KG1 (cell line): ENCODE results near the gene GRM4.

Source experiments
- DNase-seq: peaks from one replicate; lab custom pipeline; 2025; lab: John Stamatoyannopoulos, UW

Gene GRM4

DNA sequence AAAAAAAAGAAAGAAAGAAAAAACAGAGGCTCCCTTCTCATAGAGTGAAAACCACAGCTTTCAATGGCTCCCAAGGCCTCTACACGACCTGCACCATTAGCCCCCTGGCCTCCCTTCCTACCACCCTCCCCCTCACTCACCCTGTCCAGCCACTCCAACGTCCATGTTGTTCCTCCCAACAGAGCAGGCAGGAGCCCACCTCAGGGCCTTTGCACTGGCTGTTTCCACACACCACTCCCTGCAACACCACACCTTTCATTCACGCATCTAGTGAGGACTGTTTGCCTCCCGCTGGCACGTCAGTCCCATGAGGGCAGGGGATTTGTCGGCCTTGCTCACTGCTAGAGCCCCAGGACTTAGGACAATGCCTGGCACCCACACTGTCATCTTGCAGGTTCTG lies 39.5 kb downstream of the GRM4 start:
- no peak for DNase-seq

DNA sequence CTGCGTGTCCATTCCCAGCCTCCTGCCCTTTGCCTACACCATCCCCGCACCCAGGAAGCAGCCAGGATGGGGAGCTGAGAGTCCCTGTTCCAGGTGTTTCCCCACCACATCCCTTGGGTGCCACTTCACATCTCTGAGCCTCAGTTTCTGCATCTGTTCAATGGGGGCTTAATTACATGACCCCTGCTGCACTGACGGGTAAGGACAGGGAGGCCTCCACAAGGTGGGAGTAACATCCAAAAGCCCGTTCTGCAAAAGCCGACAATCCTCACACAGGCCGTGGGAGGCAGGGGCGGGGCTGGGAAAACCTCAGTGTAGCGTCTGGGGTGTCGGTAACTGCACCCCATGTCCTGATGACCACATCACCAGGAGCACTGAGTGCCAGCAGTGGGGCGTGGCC lies 41.3 kb downstream of the GRM4 start:
- DNase-seq = no peak

DNA sequence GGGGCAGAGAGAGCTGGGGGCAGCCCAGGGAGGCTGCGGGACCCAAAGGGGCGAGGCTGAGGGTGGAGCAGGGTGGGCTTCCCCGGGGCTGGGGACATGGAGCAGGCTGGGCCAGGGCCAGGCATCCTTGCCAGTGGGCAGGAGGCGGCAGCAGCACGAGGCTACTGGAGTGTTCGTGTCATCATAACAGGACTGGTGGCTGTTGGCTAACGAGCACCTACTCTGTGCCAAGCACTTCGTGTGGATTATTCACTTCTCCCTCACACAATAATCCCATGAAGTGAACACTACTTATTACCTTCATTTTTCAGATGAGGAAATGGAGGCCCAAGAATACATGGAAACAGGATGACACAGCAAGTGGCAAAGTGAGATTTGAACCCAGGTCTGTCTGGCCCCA lies 41.7 kb downstream of the GRM4 start:
- no peak for DNase-seq

DNA sequence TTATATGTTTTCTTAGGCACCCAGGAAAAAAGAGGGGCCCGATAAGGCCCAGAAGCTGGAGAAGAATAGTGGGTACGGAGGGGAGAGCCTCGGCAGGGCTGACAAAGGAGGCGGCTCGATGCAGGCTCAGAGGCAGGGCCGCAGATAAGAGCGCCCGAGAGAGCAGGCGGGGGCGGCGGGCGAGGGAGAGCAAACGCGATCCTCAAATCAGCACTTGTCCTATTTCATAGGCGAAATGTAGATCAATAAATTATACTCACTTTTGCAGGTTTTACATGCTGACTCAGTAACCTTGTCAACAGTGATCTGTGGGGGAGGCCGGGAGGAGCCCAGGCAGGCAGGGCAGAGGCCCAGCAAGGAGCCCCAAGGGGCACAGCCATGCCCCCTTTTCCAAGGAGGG lies 42.6 kb downstream of the GRM4 start:
- DNase-seq = no peak

DNA sequence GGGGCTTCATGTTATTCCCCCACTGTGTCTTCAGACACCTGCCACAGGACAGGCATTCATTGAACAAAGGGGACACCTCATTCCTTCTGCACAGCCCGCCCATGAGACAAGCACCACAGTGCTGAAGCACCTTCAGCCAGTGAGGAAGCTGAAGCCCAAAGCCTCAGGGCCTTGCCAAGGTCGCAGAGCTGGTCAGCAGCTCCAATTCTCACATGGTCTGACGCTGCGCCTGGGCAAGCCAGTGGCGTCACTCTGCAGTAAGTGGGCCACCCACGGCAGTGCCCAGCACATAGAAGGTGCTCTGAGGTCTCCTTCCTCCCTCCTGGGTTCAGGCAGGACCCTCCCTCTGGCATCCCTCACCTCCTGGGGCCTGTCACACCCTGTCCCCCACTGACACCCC lies 43.2 kb downstream of the GRM4 start:
- no peak for DNase-seq

DNA sequence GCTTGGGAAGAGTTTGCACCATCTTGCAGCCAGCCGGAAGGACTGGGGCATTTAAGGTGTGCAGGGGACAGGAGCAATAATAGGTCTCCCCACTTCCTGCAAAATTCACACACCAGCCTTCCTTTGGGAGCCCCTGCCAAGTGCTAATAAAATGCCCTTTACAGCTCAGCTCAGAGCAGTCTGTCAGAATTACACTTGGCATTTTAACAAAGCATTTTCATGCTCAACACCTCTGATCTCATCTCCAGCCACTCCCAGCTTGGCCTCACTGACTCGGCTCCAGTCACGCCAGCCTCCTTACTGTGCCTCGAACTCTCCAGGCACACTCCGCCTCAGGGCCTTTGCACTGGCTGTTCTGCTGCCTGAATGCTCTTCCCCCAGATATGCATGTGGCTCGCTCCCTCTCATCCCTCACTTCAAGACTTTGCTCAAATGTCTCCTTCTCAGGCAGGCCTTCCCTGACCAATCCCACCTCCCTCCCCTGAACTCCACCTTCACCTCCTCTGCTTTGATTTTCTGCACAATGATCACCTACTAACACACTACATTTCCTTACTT lies 43.7 kb downstream of the GRM4 start:
- no peak for DNase-seq

DNA sequence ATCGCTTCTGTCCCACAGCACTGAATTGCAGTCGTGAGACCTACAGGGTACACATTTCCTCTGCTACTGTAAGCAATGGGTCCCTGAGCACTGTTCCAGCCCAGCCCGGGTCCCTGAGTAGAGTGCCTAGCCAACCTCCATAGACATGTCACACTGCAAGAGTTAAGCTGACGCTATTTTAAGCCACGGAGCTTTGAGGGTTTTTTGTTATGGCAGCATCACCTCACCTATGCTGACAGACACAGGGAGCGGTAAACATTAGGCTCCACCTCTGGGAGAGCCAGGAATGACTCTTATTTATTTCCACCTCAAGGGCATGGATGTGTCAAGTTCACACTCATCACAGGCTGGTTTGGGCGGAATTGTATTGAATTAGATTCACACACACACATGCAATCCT lies 45.1 kb downstream of the GRM4 start:
- DNase-seq = no peak

DNA sequence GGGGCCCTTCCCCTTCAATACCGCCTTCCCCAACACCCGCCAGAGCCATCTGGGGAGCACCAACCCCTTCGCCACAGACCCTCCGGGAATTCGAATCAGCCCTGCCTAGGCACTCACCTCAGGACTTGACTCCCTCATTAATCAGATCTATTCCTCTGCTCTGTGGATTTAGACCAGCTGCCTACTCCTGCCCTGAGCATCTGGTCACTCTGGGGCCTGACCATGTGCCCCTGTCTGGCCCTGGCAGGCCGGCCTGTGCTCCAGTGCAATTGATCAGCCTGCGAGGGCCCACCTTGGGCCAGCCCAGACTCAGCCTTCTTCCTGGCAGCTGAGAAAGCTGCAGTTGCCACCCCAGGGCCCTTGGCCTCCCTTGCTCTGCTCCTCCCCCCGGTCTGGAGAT lies 46.0 kb downstream of the GRM4 start:
- no peak for DNase-seq

- no peak for DNase-seq
Measured at GRCh38 chr6:34098045-34098936, 47.6 kb downstream of the GRM4 start.

DNA sequence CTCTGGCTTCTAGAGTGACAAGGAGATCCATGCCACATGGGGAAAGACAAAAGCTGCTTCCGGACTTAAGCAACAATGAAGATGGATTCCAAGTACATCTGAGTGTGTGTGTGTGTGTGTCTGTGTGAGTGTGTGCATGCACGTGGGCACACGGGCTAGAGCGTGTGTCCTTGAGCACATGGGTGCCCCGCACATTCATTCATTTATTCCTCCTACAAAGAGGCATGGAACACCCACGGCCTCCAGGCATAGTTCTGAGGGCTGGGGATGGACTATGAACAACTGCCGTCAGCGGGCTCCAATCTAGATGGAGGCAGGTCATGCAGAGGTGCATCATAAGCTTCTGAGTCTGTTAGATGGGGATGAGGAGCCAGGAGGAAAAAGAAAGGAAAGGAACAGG lies 49.1 kb downstream of the GRM4 start:
- no peak for DNase-seq

DNA sequence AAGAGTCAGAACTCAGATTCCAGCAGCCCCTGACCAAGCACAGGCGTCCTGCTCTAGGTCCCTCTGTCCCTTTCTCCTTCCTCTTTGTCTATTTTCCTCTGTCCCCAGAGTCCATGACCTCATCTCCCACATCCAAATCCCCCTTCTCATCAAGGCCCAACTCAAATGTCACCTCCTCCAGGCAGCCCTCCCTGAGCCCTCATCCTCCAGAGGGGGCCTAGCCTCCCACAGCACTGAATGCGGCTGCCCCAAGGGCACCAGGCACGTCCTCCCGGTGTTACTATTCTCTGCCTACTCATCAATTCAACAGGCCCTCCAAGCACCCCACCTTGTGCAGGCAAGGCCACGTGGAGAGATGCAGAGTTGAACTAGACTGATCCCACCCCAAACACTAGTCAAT lies 49.7 kb downstream of the GRM4 start:
- no peak for DNase-seq

DNA sequence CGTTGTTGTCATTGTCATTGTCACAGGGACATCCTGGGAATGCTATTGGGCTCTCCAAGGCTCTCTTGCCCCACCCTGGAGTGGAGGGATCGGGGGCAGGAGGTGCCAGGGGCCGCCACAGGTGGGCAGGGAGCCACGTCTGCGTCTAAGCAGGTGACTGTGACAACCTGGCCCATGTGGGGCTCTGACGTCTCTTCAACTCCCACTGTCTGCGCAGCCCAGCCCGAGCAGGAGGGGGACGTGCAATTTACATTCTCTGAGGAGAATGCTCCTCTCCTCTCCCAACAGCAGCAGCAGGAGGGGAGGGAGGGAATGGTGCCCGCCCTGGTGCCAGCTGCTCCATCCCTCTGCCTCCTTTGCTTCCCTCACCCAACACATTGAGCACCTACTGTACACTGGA lies 50.1 kb downstream of the GRM4 start:
- no peak for DNase-seq

- DNase-seq = no peak
Measured at GRCh38 chr6:34095136-34095505, 50.8 kb downstream of the GRM4 start.

DNA sequence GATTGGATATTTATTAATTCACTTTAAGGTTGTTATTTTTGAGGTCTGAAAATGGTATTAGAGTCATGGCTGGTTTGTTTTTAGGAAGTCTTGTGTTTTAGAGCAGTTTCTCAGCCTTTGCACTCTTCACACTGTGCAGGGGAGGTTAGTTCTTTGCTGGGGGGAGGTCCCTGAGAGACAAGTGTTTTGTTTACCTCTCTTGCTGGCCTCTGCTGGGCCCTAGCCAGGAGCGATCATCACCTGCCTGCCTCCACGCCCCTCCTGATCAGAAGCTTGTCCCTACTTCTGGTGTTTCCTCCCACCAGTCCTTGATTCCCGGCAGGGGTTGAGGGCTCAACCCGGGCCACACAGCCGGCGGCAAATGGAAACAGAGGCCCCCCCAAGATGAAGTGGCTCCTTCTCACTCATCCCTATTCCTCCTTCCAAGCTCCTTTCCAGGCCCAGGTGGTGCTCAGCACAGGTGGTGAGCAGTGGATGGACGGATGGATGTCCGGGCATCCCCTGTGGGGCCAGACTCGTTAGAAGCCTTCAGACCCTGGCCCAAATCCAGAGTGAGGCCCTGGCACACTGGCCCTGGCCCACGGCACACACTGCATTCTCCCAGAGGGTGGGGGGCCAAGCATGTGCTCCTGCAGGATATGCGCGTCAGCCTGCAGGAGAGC lies 51.3 kb downstream of the GRM4 start:
- DNase-seq = no peak

DNA sequence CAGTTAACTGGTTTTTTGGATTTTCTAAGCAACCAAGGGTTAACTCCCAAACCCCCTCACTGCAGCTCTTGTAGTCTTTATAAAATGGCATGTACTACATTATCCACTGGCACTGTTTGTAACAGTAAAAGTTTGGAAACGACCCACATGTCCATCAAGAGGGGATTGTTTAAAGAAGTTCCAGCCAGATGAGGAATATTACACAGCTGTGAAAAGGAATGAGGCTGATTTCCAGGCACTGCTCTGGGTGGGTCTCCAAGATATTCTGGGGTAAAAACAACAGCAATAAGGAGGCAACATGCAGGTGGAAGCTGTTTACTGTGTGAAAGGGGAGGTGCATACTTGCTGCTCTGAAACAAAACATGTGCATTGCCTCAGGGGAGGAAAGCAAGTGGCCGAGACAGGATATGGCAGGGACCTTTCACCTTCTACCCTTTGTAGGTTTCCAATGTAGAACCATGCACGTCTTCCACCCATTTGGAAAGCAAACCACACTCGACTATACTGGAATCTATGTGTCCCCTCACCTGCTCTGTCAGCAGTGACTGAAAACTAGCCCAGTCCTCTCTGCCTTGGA lies 51.9 kb downstream of the GRM4 start:
- DNase-seq = no peak

- no peak for DNase-seq
Measured at GRCh38 chr6:34093206-34093605, 52.7 kb downstream of the GRM4 start.

GRCh38 chr6:34092631-34093030 lies 53.3 kb downstream of the GRM4 start:
- DNase-seq = no peak

DNA sequence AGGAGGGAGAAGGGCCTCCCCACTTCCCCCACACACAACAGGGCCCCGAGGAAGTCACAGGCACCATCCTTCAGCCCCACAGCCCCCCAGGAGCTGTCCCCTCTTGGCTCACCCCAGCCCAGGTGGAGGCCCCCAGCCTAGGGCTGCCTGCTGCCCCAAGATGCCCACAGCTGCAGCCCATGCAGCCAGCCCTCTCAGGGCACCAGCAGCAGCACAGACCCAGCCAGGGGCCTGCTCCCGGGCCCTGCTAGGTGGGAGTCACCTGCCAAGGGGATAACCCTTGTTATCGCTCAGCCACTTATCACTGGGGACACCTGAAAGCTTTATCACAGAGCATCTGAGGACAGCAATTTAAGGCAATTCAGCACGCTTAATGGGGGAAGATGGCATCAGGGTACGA lies 55.0 kb downstream of the GRM4 start:
- DNase-seq = no peak

- DNase-seq = no peak
Measured at GRCh38 chr6:34090529-34090928, 55.4 kb downstream of the GRM4 start.

- no peak for DNase-seq
Measured at GRCh38 chr6:34086558-34086957, 59.3 kb downstream of the GRM4 start.

- DNase-seq = no peak
Measured at GRCh38 chr6:34085453-34086170, 60.3 kb downstream of the GRM4 start.

DNA sequence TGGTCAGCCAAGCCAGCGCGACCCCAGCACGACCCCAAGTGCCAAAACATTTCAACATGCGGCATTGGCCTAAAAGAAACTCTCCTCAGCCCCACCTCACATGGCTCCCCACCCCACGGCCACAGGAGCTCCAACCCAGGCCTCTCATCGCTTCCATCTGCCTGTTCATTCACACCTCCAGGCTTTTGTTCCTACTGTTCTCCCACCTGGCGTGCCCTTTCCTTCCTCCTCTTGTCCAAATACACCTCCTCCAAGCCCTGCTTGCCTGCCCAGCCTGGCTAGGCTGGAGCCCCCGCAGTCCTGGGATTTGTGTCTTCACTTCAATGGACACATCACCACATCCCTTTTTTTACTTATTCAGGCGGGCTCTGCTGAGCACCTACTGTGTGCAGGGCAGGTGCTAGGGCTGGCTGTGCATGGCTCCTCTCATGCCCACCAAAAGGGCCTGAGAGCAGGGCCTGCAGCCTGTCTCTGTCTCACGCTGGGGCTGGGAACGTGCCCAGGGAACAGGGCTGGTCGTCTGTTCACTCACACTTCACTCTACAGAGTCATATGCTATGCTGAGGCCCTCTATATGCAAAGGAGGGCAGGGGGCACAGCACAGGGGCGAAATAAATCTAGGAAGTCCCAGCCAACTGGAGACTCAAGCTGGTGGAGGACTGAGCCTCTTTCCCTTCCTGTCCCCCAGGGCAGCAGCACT lies 61.1 kb downstream of the GRM4 start:
- DNase-seq = no peak
